Measurements from ENCODE around the gene CHAC1. TPM values are rescaled to one million over a fixed set of nuclear protein-coding genes. Genes with fewer than 3 reads are reported as not detected.

Gene CHAC1
- total and polyA plus RNA-seq, 2 of the 13 experiments (the other 11 are each of a cell fraction or from before 2014, with no cell fraction given) = 0.44 TPM; not detected in 1

- TF ChIP-seq ZBTB25 (CRISPR knock-in tag; IDR thresholded peaks at IDR 0.05) = peak; percentile 74; the same call in 1 of the 2 replicates
- 0 out of 2 replicates have a peak, but pooled peaks have one; percentile 26 for TF ChIP-seq ZNF609 (CRISPR knock-in tag; IDR thresholded peaks at IDR 0.05; ENCODE audit: borderline replicate concordance)
- no peak for TF ChIP-seq NR2F1 (CRISPR knock-in tag; IDR thresholded peaks at IDR 0.05)
- peak; percentile 33; the same call in 1 of the 2 replicates for TF ChIP-seq CENPT (CRISPR knock-in tag; IDR thresholded peaks at IDR 0.05; ENCODE audit: low read depth)
- 0 out of 2 replicates have a peak, but pooled peaks have one; percentile 12 for TF ChIP-seq HOXA5 (CRISPR knock-in tag; IDR thresholded peaks at IDR 0.05)
- no peak for TF ChIP-seq ZNF800 (CRISPR knock-in tag; IDR thresholded peaks at IDR 0.05)
- TF ChIP-seq MAX (IDR thresholded peaks at IDR 0.05) = peak; percentile 89
- TF ChIP-seq ARID4A (CRISPR knock-in tag; IDR thresholded peaks at IDR 0.05; ENCODE audit: borderline replicate concordance) = no peak; the same call in 1 of the 2 replicates
- TF ChIP-seq ZSCAN25 (CRISPR knock-in tag; IDR thresholded peaks at IDR 0.05) = no peak
- TF ChIP-seq ZNF556 (CRISPR knock-in tag; IDR thresholded peaks at IDR 0.05; ENCODE audit: borderline replicate concordance) = 0 out of 2 replicates have a peak, but pooled peaks have one; percentile 39
- TF ChIP-seq SPEN (CRISPR knock-in tag; IDR thresholded peaks at IDR 0.05; ENCODE audit: low read depth) = 0 out of 2 replicates have a peak, but pooled peaks have one; percentile 42
- peak; percentile 79; the same call in 1 of the 2 replicates for TF ChIP-seq ZNF639 (CRISPR knock-in tag; conservative IDR thresholded peaks at IDR 0.05)
- peak; percentile 87; the same call in 1 of the 2 replicates for TF ChIP-seq RNF2 (conservative IDR thresholded peaks at IDR 0.05; ENCODE audit: low read depth)
Observed at GRCh38 chr15:40941528-40942336, 11.5 kb upstream of the CHAC1 start (continued).
